WERI-Rb-1 (cell line): ENCODE data around the gene LAIR1.
"Not testable (repeated sequence)": the region's sequence is repeated elsewhere in the genome, so short reads cannot be mapped to it uniquely, and the experiment has no call there.

Experiments
- DNase-seq: peaks from one replicate; pipeline ENCODE4 v3.0.0-alpha.2; 2020
- H3K27ac ChIP-seq: fragments of 250-450 bp; sonication (Bioruptor Pico); 2 replicates; pipeline ENCODE4 v1.5.1; 2020; ENCODE audit warnings: mild to moderate bottlenecking, moderate library complexity
- H3K27me3 ChIP-seq: fragments of 250-450 bp; sonication (Bioruptor Pico); 2 replicates; pipeline ENCODE4 v1.5.1; 2021; ENCODE audit warnings: mild to moderate bottlenecking, low read depth, moderate library complexity; ENCODE audit not compliant: insufficient read depth, severe bottlenecking
- H3K36me3 ChIP-seq: fragments of 250-450 bp; sonication (Bioruptor Pico); 2 replicates; pipeline ENCODE4 v1.5.1; 2020; ENCODE audit warnings: mild to moderate bottlenecking, moderate library complexity
- H3K4me3 ChIP-seq: 2 replicates; pipeline ENCODE4 v1.5.1; 2011; ENCODE audit warnings: low read depth, mild to moderate bottlenecking, control low read depth, low read length
- H3K9me3 ChIP-seq: fragments of 250-450 bp; sonication (Bioruptor Pico); 2 replicates; pipeline ENCODE4 v1.5.1; 2021; ENCODE audit warnings: mild to moderate bottlenecking, moderate library complexity; ENCODE audit not compliant: severe bottlenecking
- TF ChIP-seq, protein P1 (sequence below): IDR thresholded peaks from 2 replicates; pipeline ENCODE4 v1.5.1; 2011; ENCODE audit warnings: low read depth, mild to moderate bottlenecking, control low read depth, inconsistent platforms, low read length

Gene LAIR1

DNA sequence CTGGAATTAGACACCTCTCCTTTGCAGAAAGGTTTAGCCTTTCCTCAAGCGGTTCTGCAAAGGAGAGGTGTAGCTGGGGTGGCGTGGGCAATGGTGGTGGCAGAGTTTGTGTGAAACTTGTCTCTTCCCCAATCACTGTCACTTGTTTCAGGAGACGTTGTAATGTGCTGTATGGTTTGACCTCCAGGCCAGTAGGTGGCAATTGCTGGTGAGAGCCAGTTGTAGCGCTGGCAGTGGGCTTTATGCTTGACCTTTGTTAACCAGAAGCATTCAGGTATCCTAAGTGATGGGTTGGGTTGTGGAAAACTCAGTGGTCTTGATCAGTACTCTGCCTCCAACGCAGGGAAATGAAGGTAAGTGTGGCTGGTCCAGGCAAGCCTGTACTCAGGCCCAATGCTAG, 39.1 kb downstream of the LAIR1 start:
- H3K36me3 ChIP-seq = no peaks in the 10 kb centered on the region
- TF ChIP-seq, protein P1, sequence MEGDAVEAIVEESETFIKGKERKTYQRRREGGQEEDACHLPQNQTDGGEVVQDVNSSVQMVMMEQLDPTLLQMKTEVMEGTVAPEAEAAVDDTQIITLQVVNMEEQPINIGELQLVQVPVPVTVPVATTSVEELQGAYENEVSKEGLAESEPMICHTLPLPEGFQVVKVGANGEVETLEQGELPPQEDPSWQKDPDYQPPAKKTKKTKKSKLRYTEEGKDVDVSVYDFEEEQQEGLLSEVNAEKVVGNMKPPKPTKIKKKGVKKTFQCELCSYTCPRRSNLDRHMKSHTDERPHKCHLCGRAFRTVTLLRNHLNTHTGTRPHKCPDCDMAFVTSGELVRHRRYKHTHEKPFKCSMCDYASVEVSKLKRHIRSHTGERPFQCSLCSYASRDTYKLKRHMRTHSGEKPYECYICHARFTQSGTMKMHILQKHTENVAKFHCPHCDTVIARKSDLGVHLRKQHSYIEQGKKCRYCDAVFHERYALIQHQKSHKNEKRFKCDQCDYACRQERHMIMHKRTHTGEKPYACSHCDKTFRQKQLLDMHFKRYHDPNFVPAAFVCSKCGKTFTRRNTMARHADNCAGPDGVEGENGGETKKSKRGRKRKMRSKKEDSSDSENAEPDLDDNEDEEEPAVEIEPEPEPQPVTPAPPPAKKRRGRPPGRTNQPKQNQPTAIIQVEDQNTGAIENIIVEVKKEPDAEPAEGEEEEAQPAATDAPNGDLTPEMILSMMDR = no peak
- H3K9me3 ChIP-seq = peaks cover 6% of the 10 kb centered on the region
- H3K27me3 ChIP-seq = peaks cover 77% of the 10 kb centered on the region
- H3K4me3 ChIP-seq = no peak overlapping the region
- no peak overlapping the region for H3K27ac ChIP-seq
- DNase-seq = no peak

DNA sequence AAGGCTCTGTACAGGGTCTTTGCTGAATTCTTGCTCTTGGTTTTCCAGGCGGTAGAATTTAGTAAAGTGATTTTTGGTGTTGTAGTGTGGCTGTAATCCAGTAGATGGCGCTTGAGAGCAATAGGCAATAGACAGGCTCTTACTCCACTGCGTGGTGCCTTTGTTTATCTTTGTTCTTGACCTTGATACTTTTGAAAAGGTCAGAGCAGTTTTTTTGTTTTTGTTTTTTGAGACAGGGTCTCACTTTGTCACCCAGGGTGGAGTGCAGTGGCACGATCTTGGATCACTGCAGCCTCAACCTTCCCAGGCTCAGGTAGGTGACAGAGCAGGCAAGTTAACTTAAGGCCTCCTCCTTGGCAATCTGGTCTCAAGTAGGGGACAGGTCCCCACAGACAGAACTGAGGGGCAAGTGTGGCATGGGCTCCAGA, 39.5 kb downstream of the LAIR1 start:
- no peak overlapping the region for H3K27ac ChIP-seq
- TF ChIP-seq, protein P1 = peak; percentile 70
- H3K9me3 ChIP-seq = peaks cover 6% of the 10 kb centered on the region
- DNase-seq = no peak
- H3K36me3 ChIP-seq = no peaks in the 10 kb centered on the region
- H3K27me3 ChIP-seq = peaks cover 79% of the 10 kb centered on the region
- no peak overlapping the region for H3K4me3 ChIP-seq

DNA sequence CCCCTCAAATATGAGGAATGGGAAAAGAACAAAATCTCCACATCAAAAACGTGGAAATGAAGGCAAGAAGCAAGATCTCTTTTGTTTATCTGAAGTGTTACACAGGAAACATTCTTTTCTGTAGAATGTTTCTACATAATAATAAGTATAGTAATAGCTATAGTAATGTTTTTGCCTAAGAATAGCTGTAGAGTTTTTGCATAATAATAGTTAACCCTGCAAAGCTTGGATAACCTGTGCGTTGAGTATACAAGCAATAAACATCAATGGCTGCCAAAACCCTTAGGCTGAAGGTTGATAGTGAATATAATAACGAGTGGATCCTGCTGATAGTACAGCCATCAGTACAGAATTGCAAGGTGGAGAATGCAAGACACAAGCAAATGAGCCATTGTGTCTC, 40.7 kb downstream of the LAIR1 start:
- H3K27ac ChIP-seq = no peak overlapping the region
- TF ChIP-seq, protein P1 = no peak

DNA sequence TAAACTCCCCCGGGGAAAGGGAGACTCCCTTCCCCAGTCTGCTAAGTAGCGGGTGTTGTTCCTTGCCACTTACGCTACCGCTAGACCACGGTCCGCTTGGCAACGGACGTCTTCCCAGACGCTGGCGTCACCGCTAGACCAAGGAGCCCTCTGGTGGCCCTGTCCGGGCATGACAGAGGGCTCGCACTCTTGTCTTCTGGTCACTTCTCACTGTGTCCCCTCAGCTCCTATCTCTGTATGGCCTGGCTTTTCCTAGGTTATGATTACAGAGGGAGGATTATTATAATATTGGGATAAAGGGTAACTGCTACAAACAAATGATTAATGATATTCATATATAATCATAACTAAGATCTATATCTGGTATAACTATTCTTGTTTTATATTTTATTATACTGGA, 41.8 kb downstream of the LAIR1 start:
- H3K9me3 ChIP-seq, H3K4me3 ChIP-seq, H3K27ac ChIP-seq, H3K36me3 ChIP-seq: not testable (repeated sequence)
- peak; percentile 20 for DNase-seq
- peaks cover 76% of the 10 kb centered on the region for H3K27me3 ChIP-seq

More for the DNA sequence above, 40.7 kb downstream of the LAIR1 start:
- Histone ChIP-seq H3K27me3 (peaks cover 77% of the 10 kb centered on the region), H3K9me3 (peaks cover 6% of the 10 kb centered on the region), H3K4me3 (no peak overlapping the region), H3K36me3 (no peaks in the 10 kb centered on the region)
- no peak for DNase-seq

DNA sequence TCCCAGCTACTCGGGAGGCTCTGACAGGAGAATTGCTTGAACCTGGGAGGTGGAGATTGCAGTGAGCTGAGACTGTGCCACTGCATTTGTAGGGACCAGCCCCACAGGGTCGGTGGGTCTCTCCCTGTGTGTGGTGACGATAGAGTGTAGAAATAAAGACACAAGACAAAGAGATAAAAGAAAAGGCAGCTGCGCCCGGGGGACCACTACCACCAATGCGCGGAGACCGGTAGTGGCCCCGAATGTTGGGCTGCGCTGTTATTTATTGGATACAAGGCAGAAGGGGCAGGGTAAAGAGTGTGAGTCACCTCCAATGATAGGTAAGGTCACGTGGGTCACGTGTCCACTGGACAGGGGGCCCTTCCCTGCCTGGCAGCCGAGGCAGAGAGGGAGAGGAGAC, 42.4 kb downstream of the LAIR1 start:
- not testable (repeated sequence) for H3K27ac ChIP-seq, DNase-seq, H3K9me3 ChIP-seq, H3K36me3 ChIP-seq, H3K4me3 ChIP-seq
- peaks cover 76% of the 10 kb centered on the region for H3K27me3 ChIP-seq

DNA sequence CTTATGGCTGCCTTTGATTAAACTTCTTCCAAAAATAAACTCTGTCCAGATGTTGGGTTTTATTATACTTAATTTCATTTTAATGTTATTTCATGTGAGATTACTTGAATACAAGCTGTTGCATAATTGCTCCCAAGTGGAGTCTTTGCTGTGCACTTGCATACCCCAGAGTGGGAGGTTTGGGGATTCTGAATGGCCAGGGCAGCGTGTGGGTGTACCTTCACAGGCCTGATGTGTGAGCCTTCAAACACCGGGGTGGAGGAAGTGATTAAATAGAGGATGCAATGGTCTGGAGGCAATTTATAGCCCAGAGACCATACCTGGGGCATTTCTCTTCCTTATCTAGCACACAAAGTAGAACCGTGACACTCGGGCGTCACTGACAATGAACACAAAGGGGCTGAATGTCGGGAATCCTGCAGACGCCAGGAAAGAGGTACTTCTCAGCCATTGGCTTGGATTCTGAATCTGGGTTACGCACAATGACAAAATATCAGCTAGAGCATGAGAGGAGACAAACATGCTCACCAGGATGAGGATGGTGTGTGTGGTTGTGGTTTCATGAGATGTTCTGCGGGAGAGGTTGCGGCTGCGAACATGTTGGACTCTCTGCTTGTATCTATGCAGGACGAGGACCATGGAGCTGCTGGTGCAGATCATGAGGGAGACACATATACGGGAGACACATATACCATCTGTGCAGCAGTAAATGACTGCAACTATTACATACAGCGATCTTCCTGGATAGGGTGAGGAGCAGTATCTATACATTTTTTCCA, 44.6 kb downstream of the LAIR1 start:
- no peak overlapping the region for H3K27ac ChIP-seq
- H3K9me3 ChIP-seq = peaks cover 7% of the 10 kb centered on the region
- DNase-seq = no peak
- H3K4me3 ChIP-seq = no peak overlapping the region
- no peaks in the 10 kb centered on the region for H3K36me3 ChIP-seq
- TF ChIP-seq, protein P1 = no peak
- peaks cover 78% of the 10 kb centered on the region for H3K27me3 ChIP-seq

DNA sequence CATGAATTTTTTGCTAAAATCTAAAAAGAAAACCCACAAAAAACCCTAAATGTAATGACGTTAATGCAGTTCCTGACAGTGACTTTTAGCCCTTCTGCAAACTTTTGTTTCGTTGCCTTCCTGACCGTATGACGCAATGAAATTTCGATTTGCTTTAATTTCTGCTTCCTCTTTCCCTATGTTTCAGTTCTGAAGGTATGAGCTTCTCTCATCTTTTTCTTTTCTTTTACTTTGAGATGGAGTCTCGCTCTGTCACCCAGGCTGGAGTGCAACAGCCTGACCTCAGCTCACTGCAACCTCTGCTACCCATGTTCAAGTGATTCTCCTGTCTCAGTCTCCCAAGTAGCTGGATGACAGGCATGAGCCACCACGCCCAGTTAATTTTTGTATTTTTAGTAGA, 45.7 kb downstream of the LAIR1 start:
- DNase-seq = no peak

More for the DNA sequence above, 45.7 kb downstream of the LAIR1 start:
- Histone ChIP-seq H3K4me3 (no peak overlapping the region), H3K27me3 (peaks cover 78% of the 10 kb centered on the region), H3K27ac (no peak overlapping the region), H3K9me3 (peaks cover 10% of the 10 kb centered on the region), H3K36me3 (no peaks in the 10 kb centered on the region)
- TF ChIP-seq, protein P1 = no peak
